HCT116 (cell line): ENCODE results near the gene MECP2. TPM values are rescaled to one million over a fixed set of nuclear protein-coding genes. Genes with fewer than 3 reads are reported as not detected.

Source experiments
- ATAC-seq: fragments of 200-7000 bp; cut with Tn5 transposase; 2 replicates; pipeline ENCODE4 v1.9.1; 2020; ENCODE audit warnings: mild to moderate bottlenecking, moderate library complexity
- BruUV-seq: library from RNA; stranded (reverse); fragments of 400-500 nt; replicated peaks from 2 replicates; lab custom pipeline; 2021; lab: Mats Ljungman, UMichigan
- CTCF ChIA-PET: fragments of 300-600 bp; sonication (Branson Sonifier 250); formaldehyde crosslinking; loops from one replicate; lab custom pipeline; 2021; ENCODE audit warnings: antibody characterized with exemption; lab: Charles Lee
- POLR2A ChIA-PET: fragments of 300-600, 350-600 bp; sonication (Branson Sonifier 250); formaldehyde crosslinking; loops from one replicate; lab custom pipeline; 2021; ENCODE audit warnings: antibody characterized with exemption; lab: Charles Lee
- RAD21 ChIA-PET, 2 experiments: fragments of 300-600 bp; sonication (Branson Sonifier 250); formaldehyde crosslinking; loops; one replicate each; lab custom pipeline; 2023; ENCODE audit warnings: low total read pairs in 2 of 2; ENCODE audit not compliant: uncharacterized antibody in 2 of 2, unreplicated experiment in 2 of 2, low non-redundant PET in 1 of 2; lab: Charles Lee
- DNase-seq: peaks from one replicate; pipeline ENCODE4 v3.0.0-alpha.2; 2010; ENCODE audit warnings: low read depth, low spot score
- H2AFZ ChIP-seq: fragments of 200-600 bp; shearing (Covaris generic), sonication (generic); 2 replicates; pipeline ENCODE4 v1.6.1; 2017; ENCODE audit warnings: low read depth, mixed run types, mixed read lengths, antibody characterized with exemption, low read length; ENCODE audit not compliant: poor library complexity, severe bottlenecking
- H3K27ac ChIP-seq: 2 replicates; pipeline ENCODE4 v1.5.1; 2012; ENCODE audit warnings: low read depth, low read length
- H3K27me3 ChIP-seq: fragments of 200-600 bp; sonication (generic); 2 replicates; pipeline ENCODE4 v1.6.1; 2016; ENCODE audit warnings: mixed run types, low read length, mixed read lengths; ENCODE audit not compliant: insufficient read depth
- H3K36me3 ChIP-seq, 2 experiments: fragments of 200-500 bp in 1 of 2; fragments of 200-600 bp in 1 of 2; sonication (Bioruptor generic) in 1 of 2; sonication (generic) in 1 of 2; 2 replicates each; pipeline versions ENCODE4 v1.5.1 to v1.6.1; 2014 to 2016; ENCODE audit warnings: low read length in 2 of 2, inconsistent platforms in 1 of 2, mixed read lengths in 1 of 2, mixed run types in 1 of 2; ENCODE audit not compliant: insufficient read depth in 2 of 2, control insufficient read depth in 1 of 2
- H3K4me1 ChIP-seq, 2 experiments: fragments of 200-600 bp in 1 of 2; sonication (generic) in 1 of 2; 2 replicates each; pipeline versions ENCODE4 v1.5.1 to v1.6.1; 2012 to 2017; ENCODE audit warnings: low read length in 2 of 2, inconsistent platforms in 1 of 2, mild to moderate bottlenecking in 1 of 2, mixed read lengths in 1 of 2, mixed run types in 1 of 2, moderate library complexity in 1 of 2; ENCODE audit not compliant: insufficient read depth in 2 of 2, control insufficient read depth in 1 of 2
- H3K4me2 ChIP-seq: fragments of 200-600 bp; sonication (generic); 2 replicates; pipeline ENCODE4 v1.6.1; 2017; ENCODE audit warnings: mixed run types, low read length, mixed read lengths
- H3K4me3 ChIP-seq, 2 experiments: fragments of 200-600 bp in 1 of 2; sonication (generic) in 1 of 2; replicated peaks in 1 of 2; 2 replicates each; pipeline ENCODE4 v1.5.1; 2011 to 2016; ENCODE audit warnings: low read length in 2 of 2, control low read depth in 1 of 2, low read depth in 1 of 2, mild to moderate bottlenecking in 1 of 2, mixed read lengths in 1 of 2, mixed run types in 1 of 2
- H3K79me2 ChIP-seq: fragments of 200-600 bp; sonication (generic); 2 replicates; pipeline ENCODE4 v1.6.1; 2017; ENCODE audit warnings: mild to moderate bottlenecking, mixed run types, low read length, moderate library complexity, mixed read lengths; ENCODE audit not compliant: insufficient read depth
- H3K9ac ChIP-seq: fragments of 200-600 bp; sonication (generic); 2 replicates; pipeline ENCODE4 v1.6.1; 2016; ENCODE audit warnings: low read length, mixed read lengths
- H3K9me2 ChIP-seq: fragments of 200-600 bp; sonication (generic), shearing (Covaris generic); 2 replicates; pipeline ENCODE4 v1.6.1; 2017; ENCODE audit warnings: mixed run types, mild to moderate bottlenecking, moderate library complexity; ENCODE audit not compliant: insufficient read depth
- H3K9me3 ChIP-seq, 2 experiments: fragments of 200-500 bp in 1 of 2; fragments of 200-600 bp in 1 of 2; sonication (Bioruptor generic) in 1 of 2; sonication (generic) in 1 of 2; 2 replicates each; pipeline ENCODE4 v1.6.1; 2014 to 2017; ENCODE audit warnings: low read length in 2 of 2, mixed read lengths in 2 of 2, inconsistent platforms in 1 of 2, low read depth in 1 of 2, mild to moderate bottlenecking in 1 of 2, mixed run types in 1 of 2, moderate library complexity in 1 of 2; ENCODE audit not compliant: control insufficient read depth in 1 of 2, insufficient read depth in 1 of 2
- H4K20me1 ChIP-seq: fragments of 200-600 bp; sonication (generic), shearing (Covaris generic); 2 replicates; pipeline ENCODE4 v1.6.1; 2017; ENCODE audit warnings: mixed run types, mild to moderate bottlenecking, moderate library complexity; ENCODE audit not compliant: insufficient read depth
- CBX3 ChIP-seq: IDR thresholded peaks from 2 replicates; pipeline ENCODE4 v1.6.1; 2012; ENCODE audit warnings: low read depth
- CTCF ChIP-seq, 3 experiments: fragments of 200-600 bp in 1 of 3; sonication (generic) in 1 of 3; IDR thresholded peaks in 2 of 3; conservative IDR thresholded peaks in 1 of 3; 2 replicates each; pipeline ENCODE4 v1.5.1; 2012 to 2017; ENCODE audit warnings: low read depth in 2 of 3, low read length in 2 of 3, antibody characterized with exemption in 1 of 3, borderline replicate concordance in 1 of 3, control low read depth in 1 of 3, mild to moderate bottlenecking in 1 of 3, mixed read lengths in 1 of 3, mixed run types in 1 of 3, moderate library complexity in 1 of 3; ENCODE audit not compliant: insufficient read depth in 1 of 3
- EGR1 ChIP-seq: IDR thresholded peaks from 2 replicates; pipeline ENCODE4 v1.6.1; 2012; ENCODE audit warnings: low read depth
- EZH2 ChIP-seq: fragments of 200-600 bp; sonication (generic); IDR thresholded peaks from 2 replicates; pipeline ENCODE4 v1.6.1; 2017; ENCODE audit warnings: antibody characterized with exemption, mixed run types
- MAX ChIP-seq: IDR thresholded peaks from 2 replicates; pipeline ENCODE4 v1.6.1; 2012
- REST ChIP-seq: IDR thresholded peaks from 2 replicates; pipeline ENCODE4 v1.6.1; 2012; ENCODE audit warnings: low read depth
- SIN3A ChIP-seq: IDR thresholded peaks from 2 replicates; pipeline ENCODE4 v1.6.1; 2012; ENCODE audit warnings: low read depth
- SP1 ChIP-seq: IDR thresholded peaks from 2 replicates; pipeline ENCODE4 v1.6.1; 2012; ENCODE audit warnings: low read depth
- SRF ChIP-seq: IDR thresholded peaks from 2 replicates; pipeline ENCODE4 v1.6.1; 2012; ENCODE audit warnings: low read depth
- TCF7L2 ChIP-seq: IDR thresholded peaks from 2 replicates; pipeline ENCODE4 v1.7.0; 2011; ENCODE audit warnings: borderline replicate concordance, inconsistent platforms; ENCODE audit not compliant: insufficient read depth, insufficient read length; ENCODE audit errors: extremely low read depth
- ZFX ChIP-seq: fragments of 450-650 bp; IDR thresholded peaks from 2 replicates; pipeline ENCODE4 v1.6.1; 2017
- ZNF274 ChIP-seq: fragments of 200-500 bp; sonication (Bioruptor generic); IDR thresholded peaks from 2 replicates; pipeline ENCODE4 v1.6.1; 2014; ENCODE audit warnings: mild to moderate bottlenecking, low read depth, low read length, inconsistent platforms
- intact Hi-C: fragments of 100-400 bp; cut with micrococcal nuclease; formaldehyde crosslinking; loops from 2 replicates; pipeline ENCODE4 v1.10.0; 2022
- total RNA-seq: library from RNA; stranded (reverse); gene quantifications from one replicate; pipeline ENCODE4 v1.2.1, GENCODE V29; 2021; ENCODE audit not compliant: unreplicated experiment

MECP2 gene
- total RNA-seq, 1 experiment from 2014 or later: 32.4 TPM

- H4K20me1 ChIP-seq: no peaks in the 10 kb centered on the region
- H3K9me3 ChIP-seq: no peaks in the 10 kb centered on the region
- no peak for DNase-seq
- H3K79me2 ChIP-seq: no peaks in the 10 kb centered on the region; the same call in 1 of the 2 replicates
- ATAC-seq: no peak
- ChIA-PET POLR2A (interaction anchor here (0.5 kb wide), 1 partner anchor 16 kb away, joined by 3 read pairs; no protein-coding TSS in a partner anchor), CTCF (no interaction called here)
- H3K4me3 ChIP-seq: no peak overlapping the region
- intact Hi-C loops: no loop called here
- no peak overlapping the region for H3K27ac ChIP-seq
- no peak overlapping the region for H3K4me2 ChIP-seq
- TF ChIP-seq CBX3 (no peak), CTCF (IDR thresholded peaks at IDR 0.05 in 2 of 3, conservative IDR thresholded peaks at IDR 0.05 in 1 of 3; ENCODE audit: borderline replicate concordance in 1 of 3, insufficient read depth in 1 of 3, low read depth in 2 of 3, low read length in 2 of 3) (no peak), ZNF274 (no peak)
- TF ChIP-seq, all 23 proteins: peak for 0
- no peaks in the 10 kb centered on the region for H3K9me2 ChIP-seq
- H3K36me3 ChIP-seq: no peaks in the 10 kb centered on the region; a peak in 1 of 4 replicates
- no peaks in the 10 kb centered on the region for H3K27me3 ChIP-seq
- no TSS peak for BruUV-seq
- H3K4me1 ChIP-seq: peaks cover 3 to 14% of the 10 kb centered on the region in 2 experiments
- RAD21 ChIA-PET: no interaction called here
- H2AFZ ChIP-seq: no peak overlapping the region
- no peak overlapping the region for H3K9ac ChIP-seq
Observed at GRCh38 chrX:154026136-154027021, 71.1 kb downstream of the MECP2 start.

- no peak overlapping the region for H2AFZ ChIP-seq
- ChIA-PET CTCF (no interaction called here), RAD21 (no interaction called here), POLR2A (no interaction called here)
- no TSS peak for BruUV-seq
- no peaks in the 10 kb centered on the region for H4K20me1 ChIP-seq
- intact Hi-C loops: no loop called here
- no peaks in the 10 kb centered on the region for H3K9me3 ChIP-seq
- no peaks in the 10 kb centered on the region for H3K9me2 ChIP-seq
- H3K79me2 ChIP-seq: peaks cover 8% of the 10 kb centered on the region; the same call in 1 of the 2 replicates
- no peaks in the 10 kb centered on the region for H3K27me3 ChIP-seq
- DNase-seq (no peak), ATAC-seq (no peak)
- H3K4me1 ChIP-seq: peaks cover 9 to 24% of the 10 kb centered on the region in 2 experiments
- H3K4me2 ChIP-seq: no peak overlapping the region
- no peak overlapping the region for H3K4me3 ChIP-seq
- H3K27ac ChIP-seq: no peak overlapping the region
- H3K36me3 ChIP-seq: no peaks in the 10 kb centered on the region; a peak in 1 of 4 replicates
- no peak overlapping the region for H3K9ac ChIP-seq
- TF ChIP-seq SRF (no peak), EGR1 (no peak), EZH2 (no peak), MAX (no peak), CBX3 (no peak), ZFX (no peak), REST (no peak), TCF7L2 (no peak), SP1 (no peak), SIN3A (no peak)
Observed at GRCh38 chrX:154025230-154025629, 72.3 kb downstream of the MECP2 start.
